Astrocyte (in vitro differentiated cells and primary cell): ENCODE measurements around the gene TRIP13.
"Not testable (repeated sequence)": the region's sequence is repeated elsewhere in the genome, so short reads cannot be mapped to it uniquely, and the experiment has no call there.

Experiments
- EZH2 ChIP-seq: IDR thresholded peaks from 2 replicates; pipeline ENCODE4 v1.6.1; 2012; ENCODE audit warnings: mild to moderate bottlenecking, low read length, inconsistent platforms; ENCODE audit not compliant: insufficient read depth
- TF ChIP-seq, protein P1 (sequence below): IDR thresholded peaks from 2 replicates; pipeline ENCODE4 v1.5.1; 2011; ENCODE audit warnings: low read depth, mild to moderate bottlenecking, inconsistent platforms, low read length, moderate library complexity; ENCODE audit not compliant: insufficient read depth

- TF ChIP-seq, protein P1, sequence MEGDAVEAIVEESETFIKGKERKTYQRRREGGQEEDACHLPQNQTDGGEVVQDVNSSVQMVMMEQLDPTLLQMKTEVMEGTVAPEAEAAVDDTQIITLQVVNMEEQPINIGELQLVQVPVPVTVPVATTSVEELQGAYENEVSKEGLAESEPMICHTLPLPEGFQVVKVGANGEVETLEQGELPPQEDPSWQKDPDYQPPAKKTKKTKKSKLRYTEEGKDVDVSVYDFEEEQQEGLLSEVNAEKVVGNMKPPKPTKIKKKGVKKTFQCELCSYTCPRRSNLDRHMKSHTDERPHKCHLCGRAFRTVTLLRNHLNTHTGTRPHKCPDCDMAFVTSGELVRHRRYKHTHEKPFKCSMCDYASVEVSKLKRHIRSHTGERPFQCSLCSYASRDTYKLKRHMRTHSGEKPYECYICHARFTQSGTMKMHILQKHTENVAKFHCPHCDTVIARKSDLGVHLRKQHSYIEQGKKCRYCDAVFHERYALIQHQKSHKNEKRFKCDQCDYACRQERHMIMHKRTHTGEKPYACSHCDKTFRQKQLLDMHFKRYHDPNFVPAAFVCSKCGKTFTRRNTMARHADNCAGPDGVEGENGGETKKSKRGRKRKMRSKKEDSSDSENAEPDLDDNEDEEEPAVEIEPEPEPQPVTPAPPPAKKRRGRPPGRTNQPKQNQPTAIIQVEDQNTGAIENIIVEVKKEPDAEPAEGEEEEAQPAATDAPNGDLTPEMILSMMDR: not testable (repeated sequence)
- TF ChIP-seq EZH2: not testable (repeated sequence)
These were observed 48.3 kb upstream of the TRIP13 start for GRCh38 chr5:844426-844825.
